WTC11 (cell line): Measurements from ENCODE around the gene ADAMTSL4. TPM values are rescaled to one million over a fixed set of nuclear protein-coding genes. Genes with fewer than 3 reads are reported as not detected.

Experiments used
- ATAC-seq: fragments of 200-7000 bp; cut with Tn5 transposase; 2 replicates; pipeline ENCODE4 v1.10.0; 2021; ENCODE audit warnings: mild to moderate bottlenecking, moderate library complexity
- CTCF ChIA-PET: fragments of 300-600 bp; sonication (Branson Sonifier 250); formaldehyde crosslinking; loops from one replicate; lab custom pipeline; 2021; ENCODE audit warnings: antibody characterized with exemption; lab: Charles Lee
- POLR2A ChIA-PET: fragments of 350-600 bp; sonication (Branson Sonifier 250); formaldehyde crosslinking; loops from one replicate; lab custom pipeline; 2021; ENCODE audit warnings: antibody characterized with exemption; lab: Charles Lee
- DNase-seq: peaks from one replicate; pipeline ENCODE4 v3.0.0; 2021; ENCODE audit warnings: low spot score
- H3K27ac Mint-ChIP-seq: 2 replicates; pipeline ENCODE4 v1.8.0; 2021; ENCODE audit warnings: mixed read lengths
- H3K27me3 Mint-ChIP-seq: 2 replicates; pipeline ENCODE4 v1.8.0; 2021; ENCODE audit warnings: low read depth, mild to moderate bottlenecking, moderate library complexity, mixed read lengths
- H3K36me3 Mint-ChIP-seq: 2 replicates; pipeline ENCODE4 v1.8.0; 2021; ENCODE audit warnings: mixed read lengths
- H3K4me1 Mint-ChIP-seq: 2 replicates; pipeline ENCODE4 v1.8.0; 2022; ENCODE audit warnings: mixed read lengths
- H3K4me3 Mint-ChIP-seq: 2 replicates; pipeline ENCODE4 v1.8.0; 2021; ENCODE audit warnings: mild to moderate bottlenecking, moderate library complexity, mixed read lengths
- H3K9me3 Mint-ChIP-seq: 2 replicates; pipeline ENCODE4 v1.8.0; 2021; ENCODE audit warnings: mixed read lengths
- FOXK1 ChIP-seq: sonication (generic); formaldehyde crosslinking; IDR thresholded peaks from 2 replicates; pipeline ENCODE4 v1.8.0; 2022; ENCODE audit warnings: mild to moderate bottlenecking, moderate library complexity, missing genetic modification reagents
- GABPB1 ChIP-seq: sonication (generic); formaldehyde crosslinking; IDR thresholded peaks from 2 replicates; pipeline ENCODE4 v1.8.1; 2023; ENCODE audit warnings: mild to moderate bottlenecking, missing genetic modification reagents
- MXD4 ChIP-seq: fragments of 250-450 bp; sonication (Bioruptor Pico); IDR thresholded peaks from 2 replicates; pipeline ENCODE4 v1.8.0; 2021; ENCODE audit warnings: mild to moderate bottlenecking, moderate library complexity, borderline replicate concordance
- MYBL2 ChIP-seq: sonication (generic); formaldehyde crosslinking; IDR thresholded peaks from 2 replicates; pipeline ENCODE4 v1.8.1; 2023; ENCODE audit warnings: mild to moderate bottlenecking, moderate library complexity, missing genetic modification reagents
- SP1 ChIP-seq: sonication (generic); formaldehyde crosslinking; conservative IDR thresholded peaks from 2 replicates; pipeline ENCODE4 v1.8.1; 2022; ENCODE audit warnings: missing genetic modification reagents
- TEAD1 ChIP-seq: sonication (generic); formaldehyde crosslinking; IDR thresholded peaks from 2 replicates; pipeline ENCODE4 v1.8.0; 2022; ENCODE audit warnings: mild to moderate bottlenecking, missing genetic modification reagents
- ZNF232 ChIP-seq: sonication (generic); formaldehyde crosslinking; IDR thresholded peaks from 2 replicates; pipeline ENCODE4 v1.8.0; 2022; ENCODE audit warnings: mild to moderate bottlenecking, missing genetic modification reagents
- ZNF263 ChIP-seq: sonication (generic); formaldehyde crosslinking; IDR thresholded peaks from 2 replicates; pipeline ENCODE4 v1.8.1; 2022; ENCODE audit warnings: low read depth, mild to moderate bottlenecking, moderate library complexity, missing genetic modification reagents
- ZNF317 ChIP-seq: sonication (generic); formaldehyde crosslinking; IDR thresholded peaks from 2 replicates; pipeline ENCODE4 v1.8.1; 2023; ENCODE audit warnings: low read depth, mild to moderate bottlenecking, moderate library complexity, missing genetic modification reagents, borderline replicate concordance
- ZNF416 ChIP-seq: fragments of 250-450 bp; sonication (Bioruptor Pico); IDR thresholded peaks from 2 replicates; pipeline ENCODE4 v1.9.0; 2021; ENCODE audit warnings: mild to moderate bottlenecking, inconsistent platforms
- total RNA-seq: library from RNA; stranded (reverse); gene quantifications from 3 replicates; pipeline ENCODE4 v1.2.3, GENCODE V29; 2021
- TF ChIP-seq, protein P1 (sequence below): sonication (generic); formaldehyde crosslinking; IDR thresholded peaks from 2 replicates; pipeline ENCODE4 v1.8.1; 2023; ENCODE audit warnings: mild to moderate bottlenecking, moderate library complexity, missing genetic modification reagents
- TF ChIP-seq, protein P2 (sequence below): fragments of 200-600 bp; IDR thresholded peaks from 2 replicates; pipeline ENCODE4 v1.8.0; 2022; ENCODE audit warnings: antibody characterized with exemption
- TF ChIP-seq, protein P3 (sequence below): sonication (generic); formaldehyde crosslinking; IDR thresholded peaks from 2 replicates; pipeline ENCODE4 v1.8.0; 2022; ENCODE audit warnings: mild to moderate bottlenecking, missing genetic modification reagents
- TF ChIP-seq, protein P4 (sequence below): sonication (generic); formaldehyde crosslinking; IDR thresholded peaks from 2 replicates; pipeline ENCODE4 v1.8.1; 2023; ENCODE audit warnings: mild to moderate bottlenecking, missing genetic modification reagents, moderate library complexity
- TF ChIP-seq, protein P5 (sequence below): fragments of 250-450 bp; sonication (Bioruptor Pico); IDR thresholded peaks from 2 replicates; pipeline ENCODE4 v1.9.0; 2021; ENCODE audit warnings: moderate library complexity, mild to moderate bottlenecking, inconsistent platforms, borderline replicate concordance
- TF ChIP-seq, protein P6 (sequence below): fragments of 250-450 bp; sonication (Bioruptor Pico); IDR thresholded peaks from 2 replicates; pipeline ENCODE4 v1.9.0; 2021; ENCODE audit warnings: mild to moderate bottlenecking, borderline replicate concordance
- TF ChIP-seq, protein P7 (sequence below): fragments of 250-450 bp; sonication (Bioruptor Pico); IDR thresholded peaks from 2 replicates; pipeline ENCODE4 v1.8.0; 2021; ENCODE audit warnings: mild to moderate bottlenecking

The ADAMTSL4 gene
- total RNA-seq, 1 experiment from 2014 or later, result 6.6 TPM

DNA sequence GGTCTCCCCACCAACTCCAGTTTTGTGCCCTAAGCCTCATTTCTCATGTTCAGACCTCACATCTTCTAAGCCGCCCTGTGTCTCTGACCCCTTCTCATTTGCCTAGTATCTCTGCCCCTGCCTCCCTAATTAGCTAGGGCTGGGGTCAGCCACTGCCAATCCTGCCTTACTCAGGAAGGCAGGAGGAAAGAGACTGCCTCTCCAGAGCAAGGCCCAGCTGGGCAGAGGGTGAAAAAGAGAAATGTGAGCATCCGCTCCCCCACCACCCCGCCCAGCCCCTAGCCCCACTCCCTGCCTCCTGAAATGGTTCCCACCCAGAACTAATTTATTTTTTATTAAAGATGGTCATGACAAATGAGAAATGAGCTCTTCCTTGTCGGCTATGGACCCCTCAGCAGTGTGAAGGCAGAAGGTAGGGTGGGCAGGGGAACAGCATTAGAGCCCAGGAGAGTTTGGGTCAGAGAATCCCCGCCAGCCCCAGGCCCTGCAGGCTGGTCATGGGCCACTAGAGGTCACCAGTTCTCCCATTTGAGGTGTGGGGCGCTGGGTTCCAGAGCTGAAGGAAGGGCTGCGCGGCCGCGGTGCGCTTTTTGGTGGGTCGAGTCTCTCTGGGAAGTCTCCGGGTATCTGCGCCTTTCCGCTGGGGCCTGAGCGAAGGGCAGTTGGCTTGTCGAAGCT, 11.5 kb downstream of the ADAMTSL4 start:
- CTCF ChIA-PET, result interaction anchor here (0.6 to 7.9 kb wide), 34 partner anchors 10 to 539 kb away, joined by 3 to 144 read pairs (median 6); partner anchors contain the start of genes ADAMTSL4, ENSA, FALEC and GOLPH3L
- TF ChIP-seq ZNF416 (CRISPR knock-in tag), result no peak
- TF ChIP-seq MYBL2 (CRISPR knock-in tag), result 0 out of 2 replicates have a peak, but pooled peaks have one; percentile 9
- no peak for TF ChIP-seq MXD4 (CRISPR knock-in tag)
- TF ChIP-seq, protein P1, sequence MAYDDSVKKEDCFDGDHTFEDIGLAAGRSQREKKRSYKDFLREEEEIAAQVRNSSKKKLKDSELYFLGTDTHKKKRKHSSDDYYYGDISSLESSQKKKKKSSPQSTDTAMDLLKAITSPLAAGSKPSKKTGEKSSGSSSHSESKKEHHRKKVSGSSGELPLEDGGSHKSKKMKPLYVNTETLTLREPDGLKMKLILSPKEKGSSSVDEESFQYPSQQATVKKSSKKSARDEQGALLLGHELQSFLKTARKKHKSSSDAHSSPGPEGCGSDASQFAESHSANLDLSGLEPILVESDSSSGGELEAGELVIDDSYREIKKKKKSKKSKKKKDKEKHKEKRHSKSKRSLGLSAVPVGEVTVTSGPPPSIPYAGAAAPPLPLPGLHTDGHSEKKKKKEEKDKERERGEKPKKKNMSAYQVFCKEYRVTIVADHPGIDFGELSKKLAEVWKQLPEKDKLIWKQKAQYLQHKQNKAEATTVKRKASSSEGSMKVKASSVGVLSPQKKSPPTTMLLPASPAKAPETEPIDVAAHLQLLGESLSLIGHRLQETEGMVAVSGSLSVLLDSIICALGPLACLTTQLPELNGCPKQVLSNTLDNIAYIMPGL (CRISPR knock-in tag), result 0 out of 2 replicates have a peak, but pooled peaks have one; percentile 26
- TF ChIP-seq, protein P2, sequence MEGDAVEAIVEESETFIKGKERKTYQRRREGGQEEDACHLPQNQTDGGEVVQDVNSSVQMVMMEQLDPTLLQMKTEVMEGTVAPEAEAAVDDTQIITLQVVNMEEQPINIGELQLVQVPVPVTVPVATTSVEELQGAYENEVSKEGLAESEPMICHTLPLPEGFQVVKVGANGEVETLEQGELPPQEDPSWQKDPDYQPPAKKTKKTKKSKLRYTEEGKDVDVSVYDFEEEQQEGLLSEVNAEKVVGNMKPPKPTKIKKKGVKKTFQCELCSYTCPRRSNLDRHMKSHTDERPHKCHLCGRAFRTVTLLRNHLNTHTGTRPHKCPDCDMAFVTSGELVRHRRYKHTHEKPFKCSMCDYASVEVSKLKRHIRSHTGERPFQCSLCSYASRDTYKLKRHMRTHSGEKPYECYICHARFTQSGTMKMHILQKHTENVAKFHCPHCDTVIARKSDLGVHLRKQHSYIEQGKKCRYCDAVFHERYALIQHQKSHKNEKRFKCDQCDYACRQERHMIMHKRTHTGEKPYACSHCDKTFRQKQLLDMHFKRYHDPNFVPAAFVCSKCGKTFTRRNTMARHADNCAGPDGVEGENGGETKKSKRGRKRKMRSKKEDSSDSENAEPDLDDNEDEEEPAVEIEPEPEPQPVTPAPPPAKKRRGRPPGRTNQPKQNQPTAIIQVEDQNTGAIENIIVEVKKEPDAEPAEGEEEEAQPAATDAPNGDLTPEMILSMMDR, result peak; percentile 71
- TF ChIP-seq ZNF317 (CRISPR knock-in tag), result no peak
- peak overlapping the region; percentile 98 for H3K27ac Mint-ChIP-seq
- DNase-seq (peak; percentile 94), ATAC-seq (peak; percentile 57)
- H3K9me3 Mint-ChIP-seq, result no peaks in the 10 kb centered on the region
- peaks cover 45% of the 10 kb centered on the region for H3K4me1 Mint-ChIP-seq
- H3K4me3 Mint-ChIP-seq, result peak overlapping the region; percentile 92
- POLR2A ChIA-PET, result interaction anchor here (0.5 to 6.4 kb wide), 12 partner anchors 9 to 349 kb away, joined by 3 to 188 read pairs (median 4); partner anchors contain the start of genes ADAMTSL4, ENSA, FALEC and GOLPH3L
- peaks cover under 1% of the 10 kb centered on the region; the same call in 1 of the 2 replicates for H3K36me3 Mint-ChIP-seq
- no peaks in the 10 kb centered on the region for H3K27me3 Mint-ChIP-seq

DNA sequence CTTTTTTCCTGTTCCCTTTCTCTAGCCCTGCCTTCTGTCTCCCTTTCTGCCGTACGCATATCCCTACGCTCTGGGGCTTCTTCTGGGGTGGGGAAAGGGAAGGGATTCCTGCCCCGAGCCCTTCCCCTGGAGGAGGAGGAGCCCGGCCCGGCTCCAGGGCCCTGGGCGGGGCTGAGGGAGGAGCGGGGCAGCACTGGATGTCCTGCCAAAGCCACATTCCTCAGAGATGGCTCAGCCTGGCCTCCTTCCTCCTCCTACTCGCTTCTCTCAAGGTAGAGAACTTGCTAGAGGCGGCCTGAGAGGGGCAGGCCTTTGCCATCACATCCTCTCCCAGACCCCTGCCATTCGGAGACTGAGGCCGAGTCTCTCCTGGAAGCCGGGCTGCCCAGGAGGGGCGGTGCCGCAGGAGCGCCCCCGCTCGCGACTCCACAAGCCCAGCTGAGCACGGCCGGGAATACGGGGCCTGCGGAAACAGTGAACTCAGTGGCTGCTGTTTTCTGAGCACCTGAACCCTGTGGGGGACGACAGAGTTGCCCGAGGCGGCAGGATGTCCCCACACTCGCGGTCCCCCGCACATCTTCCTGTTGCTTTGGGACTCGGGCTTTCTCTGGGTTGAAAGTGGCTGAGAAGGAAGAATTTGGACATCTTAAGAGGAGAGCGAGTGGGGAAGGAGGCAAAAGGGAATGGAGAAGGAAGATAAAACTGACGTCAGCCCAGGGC, 12.2 kb downstream of the ADAMTSL4 start:
- Mint-ChIP-seq H3K36me3 (no peaks in the 10 kb centered on the region), H3K4me1 (peaks cover 48% of the 10 kb centered on the region), H3K9me3 (no peaks in the 10 kb centered on the region), H3K27me3 (no peaks in the 10 kb centered on the region), H3K4me3 (peak overlapping the region; percentile 92), H3K27ac (peak overlapping the region; percentile 98)
- ATAC-seq (peak; percentile 81), DNase-seq (peak; percentile 90)
- ChIA-PET CTCF (interaction anchor here (0.6 to 7.9 kb wide), 29 partner anchors 9 to 482 kb away, joined by 3 to 144 read pairs (median 6); partner anchors contain the start of genes ADAMTSL4, ENSA, FALEC and GOLPH3L), POLR2A (interaction anchor here (0.5 to 6.4 kb wide), 18 partner anchors 9 to 415 kb away, joined by 3 to 188 read pairs (median 4); partner anchors contain the start of genes ADAMTSL4, ENSA, FALEC and GOLPH3L)
- TF ChIP-seq, protein P3, sequence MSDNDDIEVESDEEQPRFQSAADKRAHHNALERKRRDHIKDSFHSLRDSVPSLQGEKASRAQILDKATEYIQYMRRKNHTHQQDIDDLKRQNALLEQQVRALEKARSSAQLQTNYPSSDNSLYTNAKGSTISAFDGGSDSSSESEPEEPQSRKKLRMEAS (CRISPR knock-in tag), result peak; percentile 58; the same call in 1 of the 2 replicates
- TF ChIP-seq GABPB1 (CRISPR knock-in tag) (peak; percentile 27; the same call in 1 of the 2 replicates), ZNF263 (peak; percentile 32; the same call in 1 of the 2 replicates), ZNF232 (no peak; the same call in 1 of the 2 replicates), TEAD1 (CRISPR knock-in tag) (peak; percentile 39; the same call in 1 of the 2 replicates), FOXK1 (CRISPR knock-in tag) (no peak), SP1 (CRISPR knock-in tag) (peak; percentile 54)
- TF ChIP-seq, protein P1 (CRISPR knock-in tag), result peak; percentile 13; the same call in 1 of the 2 replicates
- TF ChIP-seq, protein P4, sequence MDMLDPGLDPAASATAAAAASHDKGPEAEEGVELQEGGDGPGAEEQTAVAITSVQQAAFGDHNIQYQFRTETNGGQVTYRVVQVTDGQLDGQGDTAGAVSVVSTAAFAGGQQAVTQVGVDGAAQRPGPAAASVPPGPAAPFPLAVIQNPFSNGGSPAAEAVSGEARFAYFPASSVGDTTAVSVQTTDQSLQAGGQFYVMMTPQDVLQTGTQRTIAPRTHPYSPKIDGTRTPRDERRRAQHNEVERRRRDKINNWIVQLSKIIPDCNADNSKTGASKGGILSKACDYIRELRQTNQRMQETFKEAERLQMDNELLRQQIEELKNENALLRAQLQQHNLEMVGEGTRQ (CRISPR knock-in tag), result no peak
- TF ChIP-seq, protein P5, sequence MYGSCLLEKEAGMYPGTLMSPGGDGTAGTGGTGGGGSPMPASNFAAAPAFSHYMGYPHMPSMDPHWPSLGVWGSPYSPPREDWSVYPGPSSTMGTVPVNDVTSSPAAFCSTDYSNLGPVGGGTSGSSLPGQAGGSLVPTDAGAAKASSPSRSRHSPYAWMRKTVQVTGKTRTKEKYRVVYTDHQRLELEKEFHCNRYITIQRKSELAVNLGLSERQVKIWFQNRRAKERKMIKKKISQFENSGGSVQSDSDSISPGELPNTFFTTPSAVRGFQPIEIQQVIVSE (CRISPR knock-in tag), result no peak
- TF ChIP-seq, protein P6, sequence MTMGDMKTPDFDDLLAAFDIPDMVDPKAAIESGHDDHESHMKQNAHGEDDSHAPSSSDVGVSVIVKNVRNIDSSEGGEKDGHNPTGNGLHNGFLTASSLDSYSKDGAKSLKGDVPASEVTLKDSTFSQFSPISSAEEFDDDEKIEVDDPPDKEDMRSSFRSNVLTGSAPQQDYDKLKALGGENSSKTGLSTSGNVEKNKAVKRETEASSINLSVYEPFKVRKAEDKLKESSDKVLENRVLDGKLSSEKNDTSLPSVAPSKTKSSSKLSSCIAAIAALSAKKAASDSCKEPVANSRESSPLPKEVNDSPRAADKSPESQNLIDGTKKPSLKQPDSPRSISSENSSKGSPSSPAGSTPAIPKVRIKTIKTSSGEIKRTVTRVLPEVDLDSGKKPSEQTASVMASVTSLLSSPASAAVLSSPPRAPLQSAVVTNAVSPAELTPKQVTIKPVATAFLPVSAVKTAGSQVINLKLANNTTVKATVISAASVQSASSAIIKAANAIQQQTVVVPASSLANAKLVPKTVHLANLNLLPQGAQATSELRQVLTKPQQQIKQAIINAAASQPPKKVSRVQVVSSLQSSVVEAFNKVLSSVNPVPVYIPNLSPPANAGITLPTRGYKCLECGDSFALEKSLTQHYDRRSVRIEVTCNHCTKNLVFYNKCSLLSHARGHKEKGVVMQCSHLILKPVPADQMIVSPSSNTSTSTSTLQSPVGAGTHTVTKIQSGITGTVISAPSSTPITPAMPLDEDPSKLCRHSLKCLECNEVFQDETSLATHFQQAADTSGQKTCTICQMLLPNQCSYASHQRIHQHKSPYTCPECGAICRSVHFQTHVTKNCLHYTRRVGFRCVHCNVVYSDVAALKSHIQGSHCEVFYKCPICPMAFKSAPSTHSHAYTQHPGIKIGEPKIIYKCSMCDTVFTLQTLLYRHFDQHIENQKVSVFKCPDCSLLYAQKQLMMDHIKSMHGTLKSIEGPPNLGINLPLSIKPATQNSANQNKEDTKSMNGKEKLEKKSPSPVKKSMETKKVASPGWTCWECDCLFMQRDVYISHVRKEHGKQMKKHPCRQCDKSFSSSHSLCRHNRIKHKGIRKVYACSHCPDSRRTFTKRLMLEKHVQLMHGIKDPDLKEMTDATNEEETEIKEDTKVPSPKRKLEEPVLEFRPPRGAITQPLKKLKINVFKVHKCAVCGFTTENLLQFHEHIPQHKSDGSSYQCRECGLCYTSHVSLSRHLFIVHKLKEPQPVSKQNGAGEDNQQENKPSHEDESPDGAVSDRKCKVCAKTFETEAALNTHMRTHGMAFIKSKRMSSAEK (CRISPR knock-in tag), result 0 out of 2 replicates have a peak, but pooled peaks have one; percentile 56
- TF ChIP-seq, protein P7, sequence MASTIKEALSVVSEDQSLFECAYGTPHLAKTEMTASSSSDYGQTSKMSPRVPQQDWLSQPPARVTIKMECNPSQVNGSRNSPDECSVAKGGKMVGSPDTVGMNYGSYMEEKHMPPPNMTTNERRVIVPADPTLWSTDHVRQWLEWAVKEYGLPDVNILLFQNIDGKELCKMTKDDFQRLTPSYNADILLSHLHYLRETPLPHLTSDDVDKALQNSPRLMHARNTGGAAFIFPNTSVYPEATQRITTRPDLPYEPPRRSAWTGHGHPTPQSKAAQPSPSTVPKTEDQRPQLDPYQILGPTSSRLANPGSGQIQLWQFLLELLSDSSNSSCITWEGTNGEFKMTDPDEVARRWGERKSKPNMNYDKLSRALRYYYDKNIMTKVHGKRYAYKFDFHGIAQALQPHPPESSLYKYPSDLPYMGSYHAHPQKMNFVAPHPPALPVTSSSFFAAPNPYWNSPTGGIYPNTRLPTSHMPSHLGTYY (CRISPR knock-in tag), result no peak
